ENCODE results near the gene DDIT3. TPM values are rescaled to one million over a fixed set of nuclear protein-coding genes. Genes with fewer than 3 reads are reported as not detected.

DDIT3 gene
- total RNA-seq, 1 donor from 2014 or later, result 42.6 TPM

DNA sequence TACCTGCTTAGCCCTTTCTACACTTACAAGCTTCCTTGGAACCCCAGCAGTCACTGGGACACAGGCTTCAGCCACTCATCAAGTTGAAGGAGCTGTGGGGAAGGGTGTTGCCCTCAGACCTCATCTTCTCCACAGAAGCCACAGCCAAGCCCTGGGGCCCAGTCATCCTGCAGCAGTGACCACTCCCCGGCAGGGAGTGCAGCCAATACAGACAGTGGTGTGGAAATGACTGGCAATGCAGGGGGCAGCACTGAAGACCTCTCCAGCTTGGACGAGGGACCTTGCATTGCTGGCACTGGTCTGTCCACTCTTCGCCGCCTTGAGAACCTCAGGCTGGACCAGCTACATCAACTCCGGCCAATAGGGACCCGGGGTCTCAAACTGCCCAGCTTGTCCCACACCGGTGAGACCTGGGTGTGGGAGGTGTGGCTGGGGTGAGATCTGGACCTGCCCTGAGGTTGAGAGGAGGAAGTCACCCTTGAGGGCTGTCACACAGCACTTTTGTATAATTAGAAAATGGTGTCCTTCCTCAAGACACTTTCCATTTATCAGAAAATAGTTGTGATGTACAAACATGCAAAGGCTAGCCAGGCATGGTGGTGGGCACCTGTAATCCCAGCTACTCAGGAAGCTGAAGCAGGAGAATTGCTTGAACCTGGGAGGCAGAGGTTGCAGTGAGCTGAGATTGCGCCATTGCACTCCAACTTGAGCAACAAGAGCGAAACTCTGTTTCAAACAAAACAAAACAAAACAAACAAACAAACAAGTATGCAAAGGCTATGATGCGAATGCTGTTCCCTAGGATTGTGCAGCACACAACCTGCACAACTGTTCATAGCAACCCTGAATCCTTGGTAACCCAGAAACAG lies 50.8 kb downstream of the DDIT3 start:
- Histone ChIP-seq H3K36me3 (ENCODE audit: insufficient read depth, low read length) (no peaks in the 10 kb centered on the region), H3K27me3 (ENCODE audit: insufficient read depth, low read length) (peaks cover 26% of the 10 kb centered on the region), H3K4me2 (ENCODE audit: low read length) (no peak overlapping the region), H3K79me2 (ENCODE audit: insufficient read depth, low read length) (no peaks in the 10 kb centered on the region), H2AFZ (ENCODE audit: low read depth, low read length) (no peak overlapping the region), H3K9ac (ENCODE audit: low read length) (no peak overlapping the region), H3K4me3 (ENCODE audit: insufficient read depth, low read depth, low read length) (no peak overlapping the region), H3K4me1 (ENCODE audit: insufficient read depth, low read length) (no peaks in the 10 kb centered on the region), H3K9me3 (ENCODE audit: insufficient read depth, low read depth, low read length) (no peaks in the 10 kb centered on the region), H4K20me1 (ENCODE audit: insufficient read depth, low read length) (no peaks in the 10 kb centered on the region), H3K27ac (ENCODE audit: low read depth, low read length) (no peak overlapping the region)
- DNase-seq (ENCODE audit: low read depth) (no peak), FAIRE-seq (no peak)
- Mint-ChIP-seq H3K36me3 (ENCODE audit: low read depth, unreplicated experiment) (peaks cover 23% of the 10 kb centered on the region), H3K4me3 (ENCODE audit: unreplicated experiment) (no peak overlapping the region), H3K27me3 (ENCODE audit: low read depth, unreplicated experiment) (peaks cover 80% of the 10 kb centered on the region), H3K27ac (ENCODE audit: unreplicated experiment) (no peak overlapping the region), H3K9me3 (ENCODE audit: unreplicated experiment) (peaks cover 13% of the 10 kb centered on the region), H3K4me1 (ENCODE audit: low read depth, unreplicated experiment) (no peaks in the 10 kb centered on the region)
- TF ChIP-seq, protein P1, sequence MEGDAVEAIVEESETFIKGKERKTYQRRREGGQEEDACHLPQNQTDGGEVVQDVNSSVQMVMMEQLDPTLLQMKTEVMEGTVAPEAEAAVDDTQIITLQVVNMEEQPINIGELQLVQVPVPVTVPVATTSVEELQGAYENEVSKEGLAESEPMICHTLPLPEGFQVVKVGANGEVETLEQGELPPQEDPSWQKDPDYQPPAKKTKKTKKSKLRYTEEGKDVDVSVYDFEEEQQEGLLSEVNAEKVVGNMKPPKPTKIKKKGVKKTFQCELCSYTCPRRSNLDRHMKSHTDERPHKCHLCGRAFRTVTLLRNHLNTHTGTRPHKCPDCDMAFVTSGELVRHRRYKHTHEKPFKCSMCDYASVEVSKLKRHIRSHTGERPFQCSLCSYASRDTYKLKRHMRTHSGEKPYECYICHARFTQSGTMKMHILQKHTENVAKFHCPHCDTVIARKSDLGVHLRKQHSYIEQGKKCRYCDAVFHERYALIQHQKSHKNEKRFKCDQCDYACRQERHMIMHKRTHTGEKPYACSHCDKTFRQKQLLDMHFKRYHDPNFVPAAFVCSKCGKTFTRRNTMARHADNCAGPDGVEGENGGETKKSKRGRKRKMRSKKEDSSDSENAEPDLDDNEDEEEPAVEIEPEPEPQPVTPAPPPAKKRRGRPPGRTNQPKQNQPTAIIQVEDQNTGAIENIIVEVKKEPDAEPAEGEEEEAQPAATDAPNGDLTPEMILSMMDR (IDR thresholded peaks at IDR 0.05; ENCODE audit: insufficient read depth, low read depth, low read length), result no peak
- no peak for TF ChIP-seq EZH2 (IDR thresholded peaks at IDR 0.05; ENCODE audit: insufficient read depth, low read length)

DNA sequence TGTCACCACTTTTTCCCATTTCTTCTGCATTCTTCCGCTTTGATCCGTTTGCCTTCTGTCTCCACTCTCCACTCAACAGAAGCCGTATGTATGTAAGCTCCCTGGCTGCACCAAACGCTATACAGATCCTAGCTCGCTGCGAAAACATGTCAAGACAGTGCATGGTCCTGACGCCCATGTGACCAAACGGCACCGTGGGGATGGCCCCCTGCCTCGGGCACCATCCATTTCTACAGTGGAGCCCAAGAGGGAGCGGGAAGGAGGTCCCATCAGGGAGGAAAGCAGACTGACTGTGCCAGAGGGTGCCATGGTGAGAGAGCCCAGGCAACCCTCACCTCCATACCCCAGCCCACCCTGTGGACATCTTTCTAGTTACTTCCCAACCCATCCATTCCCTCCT lies 52.4 kb downstream of the DDIT3 start:
- Histone ChIP-seq H3K9me3 (ENCODE audit: insufficient read depth, low read depth, low read length) (no peaks in the 10 kb centered on the region), H2AFZ (ENCODE audit: low read depth, low read length) (no peak overlapping the region), H4K20me1 (ENCODE audit: insufficient read depth, low read length) (no peaks in the 10 kb centered on the region), H3K27me3 (ENCODE audit: insufficient read depth, low read length) (peaks cover 13% of the 10 kb centered on the region), H3K4me1 (ENCODE audit: insufficient read depth, low read length) (no peaks in the 10 kb centered on the region), H3K36me3 (ENCODE audit: insufficient read depth, low read length) (no peaks in the 10 kb centered on the region), H3K4me3 (ENCODE audit: insufficient read depth, low read depth, low read length) (no peak overlapping the region), H3K4me2 (ENCODE audit: low read length) (no peak overlapping the region), H3K27ac (ENCODE audit: low read depth, low read length) (no peak overlapping the region), H3K79me2 (ENCODE audit: insufficient read depth, low read length) (no peaks in the 10 kb centered on the region), H3K9ac (ENCODE audit: low read length) (no peak overlapping the region)
- peaks cover 5% of the 10 kb centered on the region for H3K9me3 Mint-ChIP-seq (ENCODE audit: unreplicated experiment)
- H3K4me3 Mint-ChIP-seq (ENCODE audit: unreplicated experiment), result no peak overlapping the region
- H3K27ac Mint-ChIP-seq (ENCODE audit: unreplicated experiment), result no peak overlapping the region
- peaks cover under 1% of the 10 kb centered on the region for H3K4me1 Mint-ChIP-seq (ENCODE audit: low read depth, unreplicated experiment)
- peaks cover 24% of the 10 kb centered on the region for H3K36me3 Mint-ChIP-seq (ENCODE audit: low read depth, unreplicated experiment)
- peaks cover 74% of the 10 kb centered on the region for H3K27me3 Mint-ChIP-seq (ENCODE audit: low read depth, unreplicated experiment)
- no peak for DNase-seq (ENCODE audit: low read depth)
- TF ChIP-seq, protein P1 (IDR thresholded peaks at IDR 0.05; ENCODE audit: insufficient read depth, low read depth, low read length), result no peak
- TF ChIP-seq EZH2 (IDR thresholded peaks at IDR 0.05; ENCODE audit: insufficient read depth, low read length), result no peak
- no peak for FAIRE-seq

Data from astrocyte (in vitro differentiated cells and primary cell).